ENCODE results near the gene TPO.

Gene TPO

GRCh38 chr2:1415501-1415900 lies 2.2 kb downstream of the TPO start:
- H3K36me3 ChIP-seq, result no peaks in the 10 kb centered on the region
- no peak overlapping the region for H3K4me3 ChIP-seq (ENCODE audit: low read depth, low read length)
- no peaks in the 10 kb centered on the region for H3K9me3 ChIP-seq
- no peak for DNase-seq
- no peaks in the 10 kb centered on the region for H3K27me3 ChIP-seq
- H3K4me1 ChIP-seq, result no peaks in the 10 kb centered on the region
- no peak for TF ChIP-seq CTCF (IDR thresholded peaks at IDR 0.05; ENCODE audit: low read depth, low read length)

DNA sequence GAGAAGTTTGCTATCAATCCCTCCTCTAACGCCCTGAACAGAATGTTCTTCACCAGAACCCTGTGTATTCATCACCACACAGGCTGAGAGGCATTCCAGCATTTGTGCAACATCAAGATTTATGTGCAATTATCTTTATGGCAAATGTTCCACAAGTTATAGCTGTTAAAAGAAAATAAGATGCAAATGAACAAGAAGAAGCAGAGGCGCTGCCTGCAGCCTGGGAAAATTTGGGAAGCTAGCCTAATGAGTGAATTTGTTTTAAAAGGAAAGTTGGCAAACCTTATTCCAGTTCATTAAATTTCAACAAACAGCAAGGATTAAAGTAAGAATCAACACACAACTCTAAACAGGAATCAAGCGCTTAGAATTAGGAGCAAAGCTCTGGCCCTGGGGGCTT lies 5.3 kb downstream of the TPO start:
- Histone ChIP-seq H3K4me1 (no peaks in the 10 kb centered on the region), H3K4me3 (ENCODE audit: low read depth, low read length) (no peak overlapping the region), H3K9me3 (no peaks in the 10 kb centered on the region), H3K27me3 (no peaks in the 10 kb centered on the region), H3K36me3 (no peaks in the 10 kb centered on the region)
- TF ChIP-seq CTCF (IDR thresholded peaks at IDR 0.05; ENCODE audit: low read depth, low read length), result no peak
- DNase-seq, result no peak

DNA sequence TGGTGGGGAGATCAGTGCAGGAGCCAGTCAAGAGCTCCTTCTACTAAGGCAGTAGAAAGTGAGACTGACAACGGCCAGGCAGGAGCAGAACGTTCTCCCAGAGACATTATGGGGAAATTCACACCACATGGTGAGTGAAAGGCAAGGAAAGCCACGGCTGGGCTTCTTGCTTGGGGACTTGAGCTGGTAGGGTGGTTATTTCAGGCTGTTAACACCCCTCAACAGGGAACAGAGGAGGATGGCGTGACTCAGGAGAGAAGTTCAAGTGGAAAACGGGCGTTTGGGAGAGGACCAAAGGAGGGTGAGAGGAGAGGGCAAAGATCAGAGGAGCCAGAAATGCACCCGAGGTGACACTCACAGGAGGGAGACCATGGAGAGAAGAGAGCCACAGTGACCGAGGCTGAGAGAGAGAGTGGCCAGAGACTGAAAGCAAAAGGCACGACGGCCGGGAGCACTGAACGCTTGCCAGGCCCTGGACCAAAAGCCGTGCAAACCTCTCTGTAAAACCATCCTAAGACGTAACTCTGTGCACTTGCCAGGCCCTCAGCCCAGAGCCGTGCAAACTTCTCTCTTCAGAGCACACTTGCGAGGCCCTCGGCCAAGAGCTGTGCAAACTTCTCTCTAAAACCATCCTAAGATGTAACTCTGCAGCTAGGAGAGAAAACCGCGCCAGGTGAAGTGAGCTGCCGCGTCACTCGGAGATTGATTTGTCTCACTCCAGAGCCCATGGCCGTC lies 7.7 kb downstream of the TPO start:
- TF ChIP-seq CTCF (IDR thresholded peaks at IDR 0.05; ENCODE audit: low read depth, low read length), result no peak
- no peaks in the 10 kb centered on the region for H3K27me3 ChIP-seq
- H3K9me3 ChIP-seq, result no peaks in the 10 kb centered on the region
- DNase-seq, result no peak
- no peaks in the 10 kb centered on the region for H3K36me3 ChIP-seq
- H3K4me3 ChIP-seq (ENCODE audit: low read depth, low read length), result no peak overlapping the region
- H3K4me1 ChIP-seq, result no peaks in the 10 kb centered on the region

GRCh38 chr2:1421731-1422130 lies 8.5 kb downstream of the TPO start:
- Histone ChIP-seq H3K27me3 (no peaks in the 10 kb centered on the region), H3K36me3 (no peaks in the 10 kb centered on the region), H3K4me1 (no peaks in the 10 kb centered on the region), H3K4me3 (ENCODE audit: low read depth, low read length) (no peak overlapping the region), H3K9me3 (no peaks in the 10 kb centered on the region)
- TF ChIP-seq CTCF (IDR thresholded peaks at IDR 0.05; ENCODE audit: low read depth, low read length), result no peak
- DNase-seq, result no peak

DNA sequence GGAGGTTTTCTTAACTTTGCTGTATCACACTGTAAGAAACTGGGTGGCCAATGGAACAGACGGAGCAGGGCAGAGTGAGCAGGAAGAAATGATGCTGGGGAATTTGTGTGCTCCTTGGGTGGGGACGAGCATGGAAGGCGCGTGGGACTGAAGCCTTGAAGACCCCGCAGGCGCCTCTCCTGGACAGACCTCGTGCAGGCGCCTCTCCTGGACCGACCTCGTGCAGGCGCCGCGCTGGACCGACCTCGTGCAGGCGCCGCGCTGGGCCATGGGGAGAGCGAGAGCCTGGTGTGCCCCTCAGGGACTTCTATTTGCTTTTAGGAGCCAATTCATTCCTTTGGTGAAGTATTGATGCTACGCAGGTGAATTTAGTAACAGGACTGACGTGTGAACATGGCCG lies 8.9 kb downstream of the TPO start:
- no peak for TF ChIP-seq CTCF (IDR thresholded peaks at IDR 0.05; ENCODE audit: low read depth, low read length)
- Histone ChIP-seq H3K36me3 (no peaks in the 10 kb centered on the region), H3K4me1 (no peaks in the 10 kb centered on the region), H3K4me3 (ENCODE audit: low read depth, low read length) (no peak overlapping the region), H3K27me3 (no peaks in the 10 kb centered on the region), H3K9me3 (no peaks in the 10 kb centered on the region)
- no peak for DNase-seq

- no peaks in the 10 kb centered on the region for H3K9me3 ChIP-seq
- H3K36me3 ChIP-seq, result no peaks in the 10 kb centered on the region
- no peaks in the 10 kb centered on the region for H3K27me3 ChIP-seq
- no peak overlapping the region for H3K4me3 ChIP-seq (ENCODE audit: low read depth, low read length)
- no peak for DNase-seq
- no peaks in the 10 kb centered on the region for H3K4me1 ChIP-seq
- TF ChIP-seq CTCF (IDR thresholded peaks at IDR 0.05; ENCODE audit: low read depth, low read length), result no peak
Measured at GRCh38 chr2:1422716-1423285, 9.5 kb downstream of the TPO start.
